MCF 10A (cell line): ENCODE data around the gene EHD2. TPM values are rescaled to one million over a fixed set of nuclear protein-coding genes. Genes with fewer than 3 reads are reported as not detected.

Source experiments
- BruUV-seq: library from RNA; stranded (reverse); fragments of 400-500 nt; replicated peaks from 2 replicates; lab custom pipeline; 2021; lab: Mats Ljungman, UMichigan
- CTCF ChIA-PET: fragments of 300-600 bp; sonication (Branson Sonifier 250); formaldehyde crosslinking; extraction: SDS; loops from one replicate; lab custom pipeline; 2021; ENCODE audit warnings: antibody characterized with exemption, inconsistent platforms; lab: Yijun Ruan, JAX
- POLR2A ChIA-PET: fragments of 300-600, 350-650 bp; sonication (Branson Sonifier 250); formaldehyde crosslinking; extraction: SDS; loops from one replicate; lab custom pipeline; 2020; ENCODE audit warnings: antibody characterized with exemption, inconsistent platforms; lab: Yijun Ruan, JAX
- DNase-seq: peaks from one replicate; pipeline ENCODE4 v3.0.0-alpha.2; 2018; ENCODE audit not compliant: unreplicated experiment
- H3K27ac Mint-ChIP-seq: one replicate; pipeline ENCODE4 v1.8.0; 2022; ENCODE audit warnings: mild to moderate bottlenecking, low read depth, mixed read lengths; ENCODE audit not compliant: unreplicated experiment
- H3K27me3 Mint-ChIP-seq: one replicate; pipeline ENCODE4 v1.8.0; 2022; ENCODE audit warnings: mixed read lengths; ENCODE audit not compliant: insufficient read depth, unreplicated experiment
- H3K36me3 Mint-ChIP-seq: one replicate; pipeline ENCODE4 v1.8.0; 2022; ENCODE audit warnings: mild to moderate bottlenecking, moderate library complexity, mixed read lengths; ENCODE audit not compliant: insufficient read depth, unreplicated experiment
- H3K4me1 Mint-ChIP-seq: one replicate; pipeline ENCODE4 v1.8.0; 2022; ENCODE audit warnings: mixed read lengths; ENCODE audit not compliant: insufficient read depth, unreplicated experiment
- H3K4me3 Mint-ChIP-seq: one replicate; pipeline ENCODE4 v1.8.0; 2022; ENCODE audit warnings: mild to moderate bottlenecking, moderate library complexity, mixed read lengths; ENCODE audit not compliant: unreplicated experiment
- H3K9me3 Mint-ChIP-seq: one replicate; pipeline ENCODE4 v1.8.0; 2022; ENCODE audit warnings: mixed read lengths; ENCODE audit not compliant: unreplicated experiment
- intact Hi-C: fragments of 100-400 bp; cut with micrococcal nuclease; formaldehyde crosslinking; loops from 2 replicates; pipeline ENCODE4 v1.14.1; 2022
- total RNA-seq: library from RNA; stranded (reverse); gene quantifications from 2 replicates; pipeline ENCODE4 v1.2.3, GENCODE V29; 2022
- TF ChIP-seq, protein P1 (sequence below): fragments of 200-600 bp; IDR thresholded peaks from one replicate; pipeline ENCODE4 v1.8.0; 2022; ENCODE audit warnings: antibody characterized with exemption, mild to moderate bottlenecking; ENCODE audit not compliant: unreplicated experiment

EHD2 gene
- total RNA-seq, 1 experiment from 2014 or later: 88.8 TPM

DNA sequence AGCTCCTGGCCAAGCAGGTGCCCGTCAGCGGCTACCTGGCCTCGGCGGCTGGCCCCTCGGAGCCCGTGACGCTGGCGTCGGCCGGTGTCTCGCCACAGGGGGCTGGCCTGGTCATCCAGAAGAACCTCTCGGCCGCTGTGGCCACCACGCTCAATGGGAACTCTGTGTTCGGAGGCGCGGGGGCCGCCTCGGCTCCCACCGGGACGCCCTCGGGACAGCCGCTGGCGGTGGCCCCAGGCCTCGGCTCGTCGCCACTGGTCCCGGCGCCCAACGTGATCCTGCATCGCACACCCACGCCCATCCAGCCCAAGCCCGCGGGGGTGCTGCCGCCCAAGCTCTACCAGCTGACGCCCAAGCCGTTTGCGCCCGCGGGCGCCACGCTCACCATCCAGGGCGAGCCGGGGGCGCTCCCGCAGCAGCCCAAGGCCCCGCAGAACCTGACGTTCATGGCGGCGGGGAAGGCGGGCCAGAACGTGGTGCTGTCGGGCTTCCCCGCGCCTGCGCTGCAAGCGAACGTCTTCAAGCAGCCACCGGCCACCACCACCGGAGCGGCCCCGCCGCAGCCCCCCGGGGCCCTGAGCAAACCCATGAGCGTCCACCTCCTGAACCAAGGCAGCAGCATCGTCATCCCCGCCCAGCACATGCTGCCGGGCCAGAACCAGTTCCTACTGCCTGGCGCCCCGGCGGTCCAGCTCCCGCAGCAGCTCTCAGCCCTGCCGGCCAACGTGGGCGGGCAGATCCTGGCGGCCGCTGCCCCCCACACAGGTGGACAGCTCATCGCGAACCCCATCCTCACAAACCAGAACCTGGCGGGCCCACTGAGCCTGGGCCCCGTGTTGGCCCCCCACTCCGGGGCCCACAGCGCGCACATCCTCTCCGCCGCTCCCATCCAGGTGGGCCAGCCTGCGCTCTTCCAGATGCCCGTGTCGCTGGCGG is 33.0 kb upstream of the EHD2 start:
- Mint-ChIP-seq H3K27ac (no peak overlapping the region), H3K9me3 (no peaks in the 10 kb centered on the region), H3K4me1 (no peaks in the 10 kb centered on the region), H3K4me3 (no peak overlapping the region), H3K27me3 (no peaks in the 10 kb centered on the region), H3K36me3 (peaks cover 51% of the 10 kb centered on the region)
- TF ChIP-seq, protein P1, sequence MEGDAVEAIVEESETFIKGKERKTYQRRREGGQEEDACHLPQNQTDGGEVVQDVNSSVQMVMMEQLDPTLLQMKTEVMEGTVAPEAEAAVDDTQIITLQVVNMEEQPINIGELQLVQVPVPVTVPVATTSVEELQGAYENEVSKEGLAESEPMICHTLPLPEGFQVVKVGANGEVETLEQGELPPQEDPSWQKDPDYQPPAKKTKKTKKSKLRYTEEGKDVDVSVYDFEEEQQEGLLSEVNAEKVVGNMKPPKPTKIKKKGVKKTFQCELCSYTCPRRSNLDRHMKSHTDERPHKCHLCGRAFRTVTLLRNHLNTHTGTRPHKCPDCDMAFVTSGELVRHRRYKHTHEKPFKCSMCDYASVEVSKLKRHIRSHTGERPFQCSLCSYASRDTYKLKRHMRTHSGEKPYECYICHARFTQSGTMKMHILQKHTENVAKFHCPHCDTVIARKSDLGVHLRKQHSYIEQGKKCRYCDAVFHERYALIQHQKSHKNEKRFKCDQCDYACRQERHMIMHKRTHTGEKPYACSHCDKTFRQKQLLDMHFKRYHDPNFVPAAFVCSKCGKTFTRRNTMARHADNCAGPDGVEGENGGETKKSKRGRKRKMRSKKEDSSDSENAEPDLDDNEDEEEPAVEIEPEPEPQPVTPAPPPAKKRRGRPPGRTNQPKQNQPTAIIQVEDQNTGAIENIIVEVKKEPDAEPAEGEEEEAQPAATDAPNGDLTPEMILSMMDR: no peak
- ChIA-PET POLR2A (no interaction called here), CTCF (no interaction called here)
- BruUV-seq: no TSS peak
- intact Hi-C loops: no loop called here
- DNase-seq: no peak

DNA sequence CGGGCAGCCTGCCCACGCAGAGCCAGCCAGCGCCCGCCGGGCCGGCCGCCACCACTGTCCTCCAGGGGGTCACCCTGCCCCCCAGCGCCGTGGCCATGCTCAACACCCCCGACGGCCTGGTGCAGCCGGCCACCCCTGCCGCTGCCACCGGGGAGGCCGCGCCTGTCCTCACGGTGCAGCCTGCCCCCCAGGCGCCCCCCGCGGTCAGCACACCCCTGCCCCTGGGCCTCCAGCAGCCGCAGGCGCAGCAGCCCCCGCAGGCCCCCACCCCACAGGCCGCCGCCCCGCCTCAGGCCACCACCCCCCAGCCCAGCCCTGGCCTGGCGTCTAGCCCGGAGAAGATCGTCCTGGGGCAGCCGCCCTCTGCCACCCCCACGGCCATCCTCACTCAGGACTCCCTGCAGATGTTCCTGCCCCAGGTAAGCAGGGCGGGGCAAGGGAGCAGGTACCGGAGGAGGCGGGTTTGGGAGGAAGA is 32.3 kb upstream of the EHD2 start:
- peak overlapping the region; percentile 61 for H3K27ac Mint-ChIP-seq
- ChIA-PET POLR2A (interaction anchor here (1.0 kb wide), 1 partner anchor 10 kb away, joined by 3 read pairs; no protein-coding TSS in a partner anchor), CTCF (no interaction called here)
- TF ChIP-seq, protein P1: no peak
- H3K4me3 Mint-ChIP-seq: no peak overlapping the region
- no peaks in the 10 kb centered on the region for H3K9me3 Mint-ChIP-seq
- H3K36me3 Mint-ChIP-seq: peaks cover 54% of the 10 kb centered on the region
- no TSS peak for BruUV-seq
- H3K4me1 Mint-ChIP-seq: no peaks in the 10 kb centered on the region
- DNase-seq: no peak
- no peaks in the 10 kb centered on the region for H3K27me3 Mint-ChIP-seq
- intact Hi-C loops: no loop called here

DNA sequence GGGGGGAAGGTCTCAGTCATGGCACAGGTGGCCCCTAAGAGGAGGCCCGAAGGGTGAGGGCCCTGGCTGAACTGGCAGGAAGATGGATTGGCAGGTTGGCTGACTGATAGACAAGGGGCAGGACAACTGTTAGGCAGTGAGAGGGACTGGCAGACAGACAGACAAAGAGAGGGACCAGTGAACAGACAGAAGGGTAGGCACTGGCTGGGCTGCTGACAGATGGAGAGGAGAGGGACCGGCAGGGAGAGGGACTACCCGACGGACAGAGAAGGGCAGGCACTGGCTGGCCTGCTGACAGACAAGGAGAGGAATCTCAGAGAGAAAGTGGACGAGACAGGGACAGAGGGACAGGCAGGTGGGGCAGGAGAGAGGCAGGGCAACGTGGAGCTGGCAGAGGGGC is 31.8 kb upstream of the EHD2 start:
- CTCF ChIA-PET: interaction anchor here (0.5 to 0.9 kb wide), 2 partner anchors 9 to 110 kb away, joined by 3 read pairs; no protein-coding TSS in a partner anchor
- Mint-ChIP-seq H3K27me3 (no peaks in the 10 kb centered on the region), H3K4me3 (no peak overlapping the region), H3K4me1 (no peaks in the 10 kb centered on the region), H3K36me3 (peaks cover 57% of the 10 kb centered on the region), H3K27ac (peak overlapping the region; percentile 61), H3K9me3 (no peaks in the 10 kb centered on the region)
- POLR2A ChIA-PET: interaction anchor here (1.0 kb wide), 1 partner anchor 9 kb away, joined by 3 read pairs; no protein-coding TSS in a partner anchor
- no peak for DNase-seq
- TF ChIP-seq, protein P1: no peak
- intact Hi-C loops: no loop called here
- BruUV-seq: no TSS peak

DNA sequence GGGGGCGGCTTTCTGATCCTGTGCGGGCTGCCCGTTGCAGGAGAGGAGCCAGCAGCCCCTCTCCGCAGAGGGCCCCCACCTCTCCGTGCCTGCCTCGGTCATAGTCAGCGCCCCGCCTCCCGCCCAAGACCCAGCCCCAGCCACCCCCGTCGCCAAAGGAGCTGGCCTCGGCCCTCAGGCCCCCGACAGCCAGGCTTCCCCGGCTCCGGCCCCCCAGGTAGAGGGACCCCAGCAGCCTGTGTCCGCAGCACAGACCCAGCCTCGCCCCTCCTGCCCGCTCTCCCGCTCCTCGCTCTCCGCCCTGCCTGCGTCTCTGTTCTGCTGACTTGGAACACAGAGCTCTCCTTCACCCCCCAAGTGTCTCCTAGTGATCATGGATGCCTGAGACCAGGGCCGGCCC is 31.3 kb upstream of the EHD2 start:
- POLR2A ChIA-PET: interaction anchor here (1.0 to 1.9 kb wide), 2 partner anchors 8 to 14 kb away, joined by 3 to 7 read pairs; no protein-coding TSS in a partner anchor
- BruUV-seq: no TSS peak
- Mint-ChIP-seq H3K4me3 (no peak overlapping the region), H3K27ac (peak overlapping the region; percentile 61), H3K36me3 (peaks cover 57% of the 10 kb centered on the region), H3K4me1 (no peaks in the 10 kb centered on the region), H3K27me3 (no peaks in the 10 kb centered on the region), H3K9me3 (no peaks in the 10 kb centered on the region)
- intact Hi-C loops: no loop called here
- TF ChIP-seq, protein P1: no peak
- CTCF ChIA-PET: interaction anchor here (0.5 to 0.9 kb wide), 2 partner anchors 9 to 109 kb away, joined by 3 read pairs; no protein-coding TSS in a partner anchor
- no peak for DNase-seq
